Small intestine (tissue), 7 donors: ENCODE measurements around the gene DYNC1LI1. TPM values are rescaled to one million over a fixed set of nuclear protein-coding genes. Genes with fewer than 3 reads are reported as not detected.

Experiments used
- DNase-seq, 2 donors: peaks; one replicate each; pipeline versions ENCODE4 v3.0.0 to v3.0.0-alpha.2; 2013
- FAIRE-seq: peaks from 2 replicates; lab custom pipeline; 2012; peaks lifted over from hg19 to GRCh38; lab: Jason Lieb, UNC
- H3K27ac ChIP-seq, 3 donors: one replicate each; pipeline ENCODE4 v1.5.1; 2013; ENCODE audit warnings: low read length in 2 of 3, mild to moderate bottlenecking in 2 of 3, control low read depth in 1 of 3, inconsistent platforms in 1 of 3, low read depth in 1 of 3, moderate library complexity in 1 of 3
- H3K27me3 ChIP-seq, 3 donors: one replicate each; pipeline ENCODE4 v1.6.1; 2013; ENCODE audit warnings: low read length in 3 of 3, inconsistent platforms in 1 of 3; ENCODE audit not compliant: control insufficient read depth in 3 of 3, insufficient read depth in 3 of 3
- H3K36me3 ChIP-seq, 3 donors: one replicate each; pipeline ENCODE4 v1.6.1; 2013; ENCODE audit warnings: low read length in 3 of 3, inconsistent platforms in 1 of 3, low read depth in 1 of 3, mild to moderate bottlenecking in 1 of 3, moderate library complexity in 1 of 3; ENCODE audit not compliant: control insufficient read depth in 3 of 3, insufficient read depth in 2 of 3
- H3K4me1 ChIP-seq, 3 donors: one replicate each; pipeline ENCODE4 v1.6.1; 2013; ENCODE audit warnings: low read length in 2 of 3, inconsistent platforms in 1 of 3, low read depth in 1 of 3, mild to moderate bottlenecking in 1 of 3, moderate library complexity in 1 of 3; ENCODE audit not compliant: control insufficient read depth in 3 of 3, insufficient read depth in 2 of 3
- H3K4me3 ChIP-seq, 3 donors: one replicate each; pipeline ENCODE4 v1.5.1; 2013; ENCODE audit warnings: low read length in 3 of 3, control low read depth in 1 of 3, inconsistent platforms in 1 of 3, low read depth in 1 of 3, mild to moderate bottlenecking in 1 of 3, moderate library complexity in 1 of 3
- H3K9me3 ChIP-seq, 2 donors: one replicate each; pipeline ENCODE4 v1.6.1; 2013; ENCODE audit warnings: low read depth in 1 of 2, low read length in 1 of 2; ENCODE audit not compliant: control insufficient read depth in 2 of 2, insufficient read depth in 1 of 2
- WGBS, 3 donors: extraction: QIAGEN DNeasy Blood & Tissue Kit; methylation state at CpG; one replicate each; pipeline ENCODE4 v1.1.7; 2013; 5-methylcytosine and 5-hydroxymethylcytosine counted together
- polyA plus RNA-seq, 4 donors: library from polyadenylated mRNA; stranded (reverse) in 3 of 4; unstranded in 1 of 4; fragments of 200-250 nt in 3 of 4; fragments of 120-200 nt in 1 of 4; gene quantifications; one replicate each; pipeline versions ENCODE4 v1.2.1 to v1.2.3, GENCODE V29; 2013
- donor health status: healthy with polysubstance abuse.
- donor health status: control.
- donor health status: control.
- donor health status: Bipolar disorder and iron deficiency.
- donor health status: healthy.

Gene DYNC1LI1
- polyA plus RNA-seq, 4 donors, result 20.2 to 39.3 (median 26.4) TPM

- FAIRE-seq, result no peak
- peak overlapping the region in 1 of 3 donors; percentile 2 for H3K4me3 ChIP-seq
- WGBS, 3 donors, result 70 to 84% (median 73%) methylated on average over 3 of the region's 3 CpGs
- H3K36me3 ChIP-seq, result peaks cover 0 to 6% (median 4%) of the 10 kb centered on the region in 3 donors
- H3K27me3 ChIP-seq, result no peaks in the 10 kb centered on the region
- no peak for DNase-seq
- H3K4me1 ChIP-seq, result peaks cover 0 to 7% (median 0%) of the 10 kb centered on the region in 3 donors
- no peaks in the 10 kb centered on the region for H3K9me3 ChIP-seq
- H3K27ac ChIP-seq, result no peak overlapping the region
Measured at GRCh38 chr3:32493437-32494414, 76.9 kb downstream of the DYNC1LI1 start.

DNA sequence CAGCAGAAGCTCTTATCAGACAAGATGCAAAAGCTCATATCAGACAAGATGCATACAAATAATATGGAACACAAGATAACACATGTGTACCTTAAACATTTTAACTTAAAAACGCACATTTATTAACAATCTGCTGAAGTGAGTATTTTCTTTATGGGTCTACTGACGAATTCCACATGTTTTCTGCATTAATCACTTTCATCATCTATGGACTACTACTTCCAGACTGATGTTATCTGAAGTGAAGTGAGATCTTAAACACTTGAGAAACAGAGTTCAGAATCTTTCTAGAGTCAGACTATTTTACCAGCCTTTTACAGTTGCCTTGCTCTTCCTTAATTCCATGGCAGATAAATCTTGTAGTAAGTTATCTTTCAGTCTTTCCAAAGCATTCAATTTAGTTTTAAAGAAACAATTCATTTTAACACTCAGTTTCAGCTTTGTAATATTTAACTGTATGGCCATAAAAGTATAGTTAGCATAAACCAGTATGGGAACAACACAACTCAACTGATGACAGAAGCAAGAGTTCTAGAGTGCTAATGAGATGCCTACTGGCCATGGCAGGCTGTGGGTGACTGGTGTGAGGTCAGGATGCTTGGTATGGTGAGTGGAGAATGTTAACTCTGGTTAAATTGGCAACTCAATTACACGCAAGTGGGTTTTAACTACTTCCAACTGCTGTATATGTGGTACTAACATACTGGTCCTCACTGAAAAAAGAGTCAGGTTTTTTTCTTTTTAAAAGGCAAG is 77.8 kb downstream of the DYNC1LI1 start:
- DNase-seq, result no peak

GRCh38 chr3:32488474-32489008 is 82.1 kb downstream of the DYNC1LI1 start:
- no peaks in the 10 kb centered on the region for H3K9me3 ChIP-seq
- no peak for FAIRE-seq
- H3K27ac ChIP-seq, result no peak overlapping the region
- WGBS, 3 donors, result 65 to 82% (median 80%) methylated on average over 3 of the region's 3 CpGs
- H3K4me3 ChIP-seq, result no peak overlapping the region
- no peak for DNase-seq
- no peaks in the 10 kb centered on the region for H3K27me3 ChIP-seq
- no peaks in the 10 kb centered on the region for H3K4me1 ChIP-seq
- peaks cover 4 to 17% (median 8%) of the 10 kb centered on the region in 3 donors for H3K36me3 ChIP-seq

More for the DNA sequence above, 77.8 kb downstream of the DYNC1LI1 start:
- Histone ChIP-seq H3K36me3 (peaks cover 0 to 6% (median 4%) of the 10 kb centered on the region in 3 donors), H3K27me3 (no peaks in the 10 kb centered on the region), H3K27ac (no peak overlapping the region), H3K4me1 (peaks cover 0 to 7% (median 0%) of the 10 kb centered on the region in 3 donors), H3K9me3 (no peaks in the 10 kb centered on the region), H3K4me3 (peak overlapping the region in 1 of 3 donors; percentile 2)
- WGBS, 3 donors, result 79 to 91% (median 87%) methylated on average over 3 of the region's 3 CpGs
- no peak for FAIRE-seq

DNA sequence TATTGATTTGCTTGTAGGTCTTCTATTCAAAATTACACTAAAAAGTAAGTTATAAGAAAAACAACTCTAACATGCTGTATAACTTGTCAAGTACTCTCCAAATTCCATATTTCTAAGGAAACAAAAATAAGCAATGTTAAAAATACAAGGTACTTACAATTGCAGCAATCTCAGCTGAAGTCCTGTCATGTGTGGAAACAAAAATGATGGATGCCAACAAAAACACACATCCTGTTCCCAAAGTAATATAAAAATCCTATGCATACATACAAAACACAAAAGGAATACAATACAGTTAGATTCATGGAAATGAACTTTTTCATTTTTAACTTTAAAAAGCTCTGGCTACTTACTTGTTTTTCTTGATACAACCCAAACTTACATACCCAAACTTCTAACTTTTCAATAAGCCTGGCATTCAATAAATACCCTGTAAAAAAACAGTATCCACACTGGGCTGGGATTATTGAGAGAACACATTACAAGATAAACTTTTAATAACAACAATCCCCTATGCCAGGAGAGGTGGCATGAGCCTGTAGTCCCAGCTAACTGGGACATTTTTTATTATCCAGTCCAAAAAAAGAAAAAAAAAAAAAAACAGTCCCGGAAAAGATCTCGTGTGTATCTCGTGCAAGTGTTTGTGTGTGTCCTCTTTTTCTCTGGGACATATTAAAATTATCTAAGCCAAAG is 82.7 kb downstream of the DYNC1LI1 start:
- peaks cover 4 to 17% (median 4%) of the 10 kb centered on the region in 3 donors for H3K36me3 ChIP-seq
- FAIRE-seq, result no peak
- WGBS, 3 donors, result 90 to 94% (median 92%) methylated on average over 3 of the region's 3 CpGs

GRCh38 chr3:32484436-32484835 is 86.2 kb downstream of the DYNC1LI1 start:
- Histone ChIP-seq H3K9me3 (no peaks in the 10 kb centered on the region), H3K4me3 (no peak overlapping the region), H3K27ac (no peak overlapping the region), H3K4me1 (no peaks in the 10 kb centered on the region), H3K36me3 (peaks cover 4 to 14% (median 10%) of the 10 kb centered on the region in 3 donors), H3K27me3 (no peaks in the 10 kb centered on the region)
- DNase-seq (no peak), FAIRE-seq (no peak)
- 83 to 92% (median 90%) methylated on average over 6 of the region's 6 CpGs for WGBS, 3 donors

More for the DNA sequence above, 82.7 kb downstream of the DYNC1LI1 start:
- H3K9me3 ChIP-seq, result no peaks in the 10 kb centered on the region
- no peak for DNase-seq
- H3K27ac ChIP-seq, result no peak overlapping the region
- no peaks in the 10 kb centered on the region for H3K4me1 ChIP-seq
- no peak overlapping the region for H3K4me3 ChIP-seq
- H3K27me3 ChIP-seq, result no peaks in the 10 kb centered on the region

GRCh38 chr3:32483772-32484171 is 86.9 kb downstream of the DYNC1LI1 start:
- DNase-seq (no peak), FAIRE-seq (peak; percentile 36)
- Histone ChIP-seq H3K4me3 (no peak overlapping the region), H3K27ac (peak overlapping the region in 1 of 3 donors; percentile 31), H3K9me3 (no peaks in the 10 kb centered on the region), H3K36me3 (peaks cover 4 to 14% (median 12%) of the 10 kb centered on the region in 3 donors), H3K27me3 (no peaks in the 10 kb centered on the region), H3K4me1 (no peaks in the 10 kb centered on the region)
- 41 to 48% (median 45%) methylated on average over 1 of the region's 1 CpG for WGBS, 3 donors

DNA sequence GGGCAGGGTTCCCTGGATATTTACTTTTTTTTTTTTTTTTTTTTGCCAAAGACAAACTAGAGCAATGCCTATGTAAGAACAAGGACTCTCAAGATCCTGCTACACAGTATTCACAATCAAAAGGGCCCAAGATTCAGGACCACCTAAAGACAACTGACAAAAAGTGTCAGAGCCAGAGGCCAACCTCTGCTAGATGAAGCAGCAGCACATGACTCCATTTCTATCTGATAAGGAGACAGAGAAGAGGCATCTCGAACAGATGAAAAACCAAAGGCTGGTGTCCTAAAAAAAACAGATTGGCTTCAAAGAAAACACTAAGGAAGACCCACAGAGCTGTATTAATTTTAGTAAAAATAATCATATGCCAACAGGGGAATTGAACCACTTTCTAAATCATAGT is 88.0 kb downstream of the DYNC1LI1 start:
- Histone ChIP-seq H3K4me1 (no peaks in the 10 kb centered on the region), H3K9me3 (no peaks in the 10 kb centered on the region), H3K27me3 (no peaks in the 10 kb centered on the region), H3K4me3 (no peak overlapping the region), H3K27ac (no peak overlapping the region), H3K36me3 (peaks cover 4 to 18% (median 12%) of the 10 kb centered on the region in 3 donors)
- DNase-seq, result no peak
- 75 to 89% (median 83%) methylated on average over 1 of the region's 1 CpG for WGBS, 3 donors
- no peak for FAIRE-seq
